Epithelial cell of esophagus (primary cell): ENCODE measurements around the gene LARP4B.

Experiments
- DNase-seq: peaks from one replicate; pipeline ENCODE4 v3.0.0; 2010; ENCODE audit warnings: low read depth
- H3K4me3 ChIP-seq: 2 replicates; pipeline ENCODE4 v1.5.1; 2011; ENCODE audit warnings: mild to moderate bottlenecking, low read length, control low read depth
- TF ChIP-seq, protein P1 (sequence below): IDR thresholded peaks from 2 replicates; pipeline ENCODE4 v1.5.1; 2011; ENCODE audit warnings: low read depth, mild to moderate bottlenecking, low read length, control low read depth, inconsistent platforms; ENCODE audit not compliant: insufficient read depth; ENCODE audit errors: missing control alignments

The LARP4B gene

DNA sequence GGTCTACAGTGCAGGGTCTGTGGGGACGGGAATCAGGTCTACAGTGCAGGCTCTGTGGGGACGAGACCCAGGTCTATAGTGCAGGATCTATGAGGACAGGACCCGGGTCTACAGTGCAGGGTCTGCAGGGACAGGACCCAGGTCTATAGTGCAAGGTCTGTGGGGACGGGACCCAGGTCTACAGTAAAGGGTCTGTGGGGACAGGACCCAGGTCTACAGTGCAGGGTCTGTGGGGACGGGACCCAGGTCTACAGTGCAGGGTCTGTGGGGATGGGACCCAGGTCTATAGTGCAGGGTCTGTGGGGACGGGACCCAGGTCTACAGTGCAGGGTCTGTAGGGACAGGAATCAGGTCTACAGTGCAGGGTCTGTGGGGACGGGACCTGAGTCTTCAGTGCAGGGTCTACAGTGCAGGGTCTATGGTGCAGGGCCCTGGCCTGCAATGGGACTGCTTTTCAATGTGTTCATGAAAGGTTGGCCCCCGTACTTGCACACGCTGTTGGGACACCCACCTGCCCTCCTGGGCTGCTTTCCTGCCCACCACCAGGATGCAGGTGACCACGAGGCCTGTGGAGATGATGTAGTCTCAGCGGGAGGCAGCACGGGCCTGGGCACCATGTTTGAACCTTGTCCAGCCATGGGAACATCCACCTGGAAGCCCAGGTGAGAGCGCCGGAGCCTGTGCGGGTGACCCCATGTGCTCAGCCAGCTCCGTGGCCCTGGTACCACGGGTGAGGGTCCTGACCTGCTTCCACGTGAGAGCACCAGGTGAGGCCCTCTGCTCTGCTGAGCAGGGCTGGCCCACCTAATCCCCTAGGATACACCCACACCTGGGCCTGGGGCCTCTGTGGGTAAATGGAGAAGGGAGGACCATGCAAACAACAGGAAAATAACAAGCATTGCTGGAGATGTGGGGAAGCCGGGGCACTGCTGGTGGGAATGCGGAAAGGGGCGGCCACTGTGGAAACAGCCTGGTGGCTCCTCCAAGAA, 150.7 kb downstream of the LARP4B start:
- DNase-seq = no peak
- TF ChIP-seq, protein P1, sequence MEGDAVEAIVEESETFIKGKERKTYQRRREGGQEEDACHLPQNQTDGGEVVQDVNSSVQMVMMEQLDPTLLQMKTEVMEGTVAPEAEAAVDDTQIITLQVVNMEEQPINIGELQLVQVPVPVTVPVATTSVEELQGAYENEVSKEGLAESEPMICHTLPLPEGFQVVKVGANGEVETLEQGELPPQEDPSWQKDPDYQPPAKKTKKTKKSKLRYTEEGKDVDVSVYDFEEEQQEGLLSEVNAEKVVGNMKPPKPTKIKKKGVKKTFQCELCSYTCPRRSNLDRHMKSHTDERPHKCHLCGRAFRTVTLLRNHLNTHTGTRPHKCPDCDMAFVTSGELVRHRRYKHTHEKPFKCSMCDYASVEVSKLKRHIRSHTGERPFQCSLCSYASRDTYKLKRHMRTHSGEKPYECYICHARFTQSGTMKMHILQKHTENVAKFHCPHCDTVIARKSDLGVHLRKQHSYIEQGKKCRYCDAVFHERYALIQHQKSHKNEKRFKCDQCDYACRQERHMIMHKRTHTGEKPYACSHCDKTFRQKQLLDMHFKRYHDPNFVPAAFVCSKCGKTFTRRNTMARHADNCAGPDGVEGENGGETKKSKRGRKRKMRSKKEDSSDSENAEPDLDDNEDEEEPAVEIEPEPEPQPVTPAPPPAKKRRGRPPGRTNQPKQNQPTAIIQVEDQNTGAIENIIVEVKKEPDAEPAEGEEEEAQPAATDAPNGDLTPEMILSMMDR = no peak
- no peak overlapping the region for H3K4me3 ChIP-seq

DNA sequence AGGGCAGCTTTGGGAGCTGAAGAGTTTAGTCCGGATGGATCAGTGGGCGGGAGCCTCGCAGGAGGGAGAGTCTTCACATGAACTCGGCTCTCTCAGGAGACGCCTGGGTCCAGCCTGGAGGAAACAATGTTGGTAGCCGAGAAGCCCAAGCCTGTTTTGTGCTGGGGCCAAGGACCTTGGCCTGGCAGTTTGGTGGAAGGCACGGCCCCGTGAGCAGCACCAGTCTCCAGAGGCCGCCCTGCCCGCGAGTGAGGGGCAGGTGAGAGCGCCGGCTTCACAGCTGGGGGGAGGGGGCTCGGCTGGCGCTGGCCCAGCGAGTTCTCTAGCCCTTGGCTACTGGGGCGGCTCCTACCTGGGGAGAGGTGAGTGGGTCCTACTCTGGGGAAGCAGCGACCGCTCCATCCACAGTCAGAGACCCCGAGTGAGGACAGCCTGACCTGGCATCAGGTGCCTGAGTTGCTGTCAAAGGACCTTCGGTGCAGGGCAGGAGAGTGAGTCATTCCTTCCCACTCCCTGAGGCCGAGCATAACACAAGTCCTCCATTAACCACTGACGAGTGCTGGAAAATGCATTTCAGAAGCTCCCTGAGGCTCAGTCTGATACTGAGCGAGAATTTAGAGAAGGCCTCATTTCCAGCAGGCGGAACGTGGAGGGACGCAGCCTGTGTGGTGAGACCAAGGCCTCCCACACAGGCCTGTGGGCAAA, 152.7 kb downstream of the LARP4B start:
- DNase-seq = no peak
- TF ChIP-seq, protein P1 = no peak
- H3K4me3 ChIP-seq = no peak overlapping the region

DNA sequence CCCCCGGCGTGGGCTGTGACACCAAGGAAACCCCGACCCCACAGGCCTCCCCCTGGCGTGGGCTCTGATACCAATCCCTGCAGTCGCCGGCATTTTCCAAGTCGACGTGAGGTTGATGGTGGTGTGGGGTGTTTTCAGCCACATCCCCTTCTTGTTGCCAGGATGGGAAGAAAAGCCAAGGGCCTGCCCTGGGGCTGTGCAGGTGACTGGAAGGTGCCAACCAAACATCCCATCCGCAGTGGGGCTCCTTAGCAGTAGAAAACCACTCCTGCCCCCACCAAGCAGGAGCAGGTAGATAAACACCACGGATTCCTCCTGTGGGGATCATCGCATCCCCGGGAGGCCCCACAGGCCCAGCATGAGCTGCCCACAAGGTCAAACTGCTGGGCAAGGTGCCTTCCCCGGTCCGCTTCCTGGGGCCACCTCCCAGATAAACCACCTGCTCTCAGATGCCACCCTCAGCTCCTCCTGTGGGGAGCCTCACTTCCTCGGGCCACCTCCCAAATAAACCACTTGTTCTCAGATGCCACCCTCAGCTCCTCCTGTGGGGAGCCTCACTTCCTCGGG, 153.5 kb downstream of the LARP4B start:
- DNase-seq = no peak
- TF ChIP-seq, protein P1 = no peak

DNA sequence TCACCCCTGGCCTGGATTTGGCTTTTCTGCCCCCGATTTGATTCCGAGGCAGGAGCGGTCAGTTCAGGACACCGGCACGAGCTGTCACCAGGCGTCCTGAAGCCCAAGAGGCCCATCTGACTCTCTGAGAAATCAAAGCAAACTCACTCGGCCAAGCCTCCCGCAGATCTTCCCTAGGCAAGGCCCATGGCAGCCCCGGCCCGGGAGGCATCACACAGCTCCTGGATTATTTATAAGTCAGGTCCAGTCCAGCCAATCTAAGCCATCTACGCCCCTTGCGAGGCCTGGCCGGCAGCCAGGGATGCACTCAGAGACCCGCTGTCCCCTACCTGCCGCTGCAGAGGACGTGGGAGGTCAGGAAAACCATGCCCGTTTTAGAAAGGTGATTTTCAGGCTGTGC, 154.7 kb downstream of the LARP4B start:
- H3K4me3 ChIP-seq = no peak overlapping the region
- no peak for DNase-seq
- TF ChIP-seq, protein P1 = no peak

More for the DNA sequence above, 153.5 kb downstream of the LARP4B start:
- no peak overlapping the region for H3K4me3 ChIP-seq

DNA sequence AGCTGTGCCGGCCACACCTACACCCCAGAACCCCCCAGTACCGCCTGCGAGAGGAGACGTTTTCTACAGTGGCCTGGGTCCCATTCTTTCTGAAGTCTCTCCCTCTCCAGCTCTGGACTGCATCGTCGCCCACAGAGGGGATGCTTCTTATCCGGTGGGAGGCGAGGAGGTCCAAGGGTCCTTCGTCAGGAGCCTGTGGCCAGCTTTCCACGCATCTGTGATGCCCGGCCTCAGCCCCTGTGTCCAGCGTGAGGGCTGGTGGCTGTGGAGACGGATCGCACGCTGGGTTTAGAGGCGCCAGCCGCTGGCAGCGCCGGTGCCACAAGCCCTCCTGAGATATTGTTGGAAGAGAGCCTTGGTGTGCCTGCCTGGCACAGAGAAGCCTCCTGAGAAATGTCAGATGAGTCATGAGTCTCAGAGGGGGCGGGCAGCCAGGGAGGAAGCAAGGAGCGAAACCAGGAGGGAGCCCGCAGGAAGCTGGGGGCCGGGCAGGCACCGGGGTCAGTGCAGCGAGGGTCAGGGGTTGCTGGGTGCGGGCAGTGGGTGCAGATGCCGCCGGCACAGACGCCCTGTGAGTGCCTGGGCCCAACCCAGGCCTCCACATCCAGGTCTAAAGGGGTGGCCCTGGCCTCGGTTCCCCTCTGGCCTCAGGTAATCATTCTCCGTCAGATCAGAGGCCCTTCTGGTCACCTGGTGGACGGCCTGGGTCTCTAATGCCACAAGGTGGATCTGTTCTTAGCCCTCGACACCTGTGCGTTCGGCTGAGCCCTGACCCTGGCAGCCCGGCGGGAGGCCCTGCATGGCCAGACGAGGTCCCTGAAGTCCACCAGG, 156.0 kb downstream of the LARP4B start:
- TF ChIP-seq, protein P1 = no peak
- H3K4me3 ChIP-seq = no peak overlapping the region
- DNase-seq = no peak

DNA sequence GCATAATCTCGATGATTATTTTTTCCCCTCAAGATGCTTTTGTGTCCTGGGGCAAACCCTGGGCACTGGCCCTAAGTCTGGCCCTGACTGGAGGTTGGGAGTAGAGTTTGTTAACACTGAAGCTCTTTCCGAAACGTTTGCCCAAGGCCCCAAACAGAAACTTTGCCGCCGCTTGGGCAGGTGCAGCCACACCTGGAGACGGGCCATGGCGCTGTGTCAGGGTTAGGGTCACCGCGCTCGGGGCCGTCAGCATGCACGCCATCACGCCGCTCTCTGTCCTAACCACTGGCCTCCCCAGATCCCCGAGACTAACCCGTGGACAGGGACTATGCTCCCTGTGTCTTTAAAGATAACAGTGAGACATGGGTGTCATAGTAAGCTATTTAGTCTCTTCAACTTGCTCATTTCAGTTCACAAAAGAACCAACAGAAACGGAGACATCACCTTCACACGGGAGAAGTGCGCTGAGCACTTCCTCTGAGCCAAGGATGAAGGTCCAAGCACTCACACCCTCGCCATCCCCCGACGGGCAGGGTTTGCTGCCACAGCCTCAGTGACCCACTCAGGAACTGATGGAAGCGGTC, 156.8 kb downstream of the LARP4B start:
- no peak overlapping the region for H3K4me3 ChIP-seq
- TF ChIP-seq, protein P1 = no peak
- DNase-seq = no peak
